NT2/D1 (cell line): ENCODE results near the gene AFTPH.

ENCODE experiments used
- DNase-seq: peaks from one replicate; pipeline ENCODE4 v3.0.0-alpha.2; 2011; ENCODE audit warnings: low read depth, low spot score
- H3K27me3 ChIP-seq: 2 replicates; pipeline ENCODE4 v1.6.0; 2011; ENCODE audit warnings: mild to moderate bottlenecking; ENCODE audit not compliant: insufficient read length, insufficient read depth
- H3K36me3 ChIP-seq: 2 replicates; pipeline ENCODE4 v1.6.1; 2011; ENCODE audit warnings: mild to moderate bottlenecking, low read length, mixed read lengths; ENCODE audit not compliant: insufficient read depth, insufficient read length
- H3K4me1 ChIP-seq: 2 replicates; pipeline ENCODE4 v1.5.1; 2011; ENCODE audit not compliant: insufficient read depth, insufficient read length
- H3K4me3 ChIP-seq: 2 replicates; pipeline ENCODE4 v1.5.1; 2011; ENCODE audit warnings: low read depth; ENCODE audit not compliant: insufficient read length
- H3K9ac ChIP-seq: 2 replicates; pipeline ENCODE4 v1.6.0; 2011; ENCODE audit warnings: low read depth; ENCODE audit not compliant: insufficient read length
- H3K9me3 ChIP-seq: 2 replicates; pipeline ENCODE4 v1.5.1; 2011; ENCODE audit warnings: mild to moderate bottlenecking, low read length; ENCODE audit not compliant: insufficient read depth
- SUZ12 ChIP-seq: IDR thresholded peaks from 2 replicates; pipeline ENCODE4 v1.6.1; 2011; ENCODE audit not compliant: insufficient read length, insufficient read depth; ENCODE audit errors: extremely low read depth
- YY1 ChIP-seq: IDR thresholded peaks from 2 replicates; pipeline ENCODE4 v1.6.1; 2011; ENCODE audit not compliant: insufficient read length, insufficient read depth
- ZNF274 ChIP-seq: IDR thresholded peaks from 2 replicates; pipeline ENCODE4 v1.6.1; 2011; ENCODE audit warnings: mild to moderate bottlenecking, low read depth, low read length

Gene AFTPH, protein sequence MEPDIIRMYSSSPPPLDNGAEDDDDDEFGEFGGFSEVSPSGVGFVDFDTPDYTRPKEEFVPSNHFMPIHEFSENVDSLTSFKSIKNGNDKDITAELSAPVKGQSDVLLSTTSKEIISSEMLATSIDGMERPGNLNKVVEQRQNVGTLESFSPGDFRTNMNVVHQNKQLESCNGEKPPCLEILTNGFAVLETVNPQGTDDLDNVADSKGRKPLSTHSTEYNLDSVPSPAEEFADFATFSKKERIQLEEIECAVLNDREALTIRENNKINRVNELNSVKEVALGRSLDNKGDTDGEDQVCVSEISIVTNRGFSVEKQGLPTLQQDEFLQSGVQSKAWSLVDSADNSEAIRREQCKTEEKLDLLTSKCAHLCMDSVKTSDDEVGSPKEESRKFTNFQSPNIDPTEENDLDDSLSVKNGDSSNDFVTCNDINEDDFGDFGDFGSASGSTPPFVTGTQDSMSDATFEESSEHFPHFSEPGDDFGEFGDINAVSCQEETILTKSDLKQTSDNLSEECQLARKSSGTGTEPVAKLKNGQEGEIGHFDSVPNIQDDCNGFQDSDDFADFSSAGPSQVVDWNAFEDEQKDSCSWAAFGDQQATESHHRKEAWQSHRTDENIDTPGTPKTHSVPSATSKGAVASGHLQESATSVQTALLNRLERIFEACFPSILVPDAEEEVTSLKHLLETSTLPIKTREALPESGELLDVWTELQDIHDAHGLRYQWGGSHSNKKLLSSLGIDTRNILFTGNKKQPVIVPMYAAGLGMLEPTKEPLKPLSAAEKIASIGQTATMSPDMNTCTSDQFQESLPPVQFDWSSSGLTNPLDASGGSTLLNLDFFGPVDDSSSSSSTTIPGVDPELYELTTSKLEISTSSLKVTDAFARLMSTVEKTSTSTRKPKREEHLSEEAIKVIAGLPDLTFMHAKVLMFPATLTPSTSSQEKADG

DNA sequence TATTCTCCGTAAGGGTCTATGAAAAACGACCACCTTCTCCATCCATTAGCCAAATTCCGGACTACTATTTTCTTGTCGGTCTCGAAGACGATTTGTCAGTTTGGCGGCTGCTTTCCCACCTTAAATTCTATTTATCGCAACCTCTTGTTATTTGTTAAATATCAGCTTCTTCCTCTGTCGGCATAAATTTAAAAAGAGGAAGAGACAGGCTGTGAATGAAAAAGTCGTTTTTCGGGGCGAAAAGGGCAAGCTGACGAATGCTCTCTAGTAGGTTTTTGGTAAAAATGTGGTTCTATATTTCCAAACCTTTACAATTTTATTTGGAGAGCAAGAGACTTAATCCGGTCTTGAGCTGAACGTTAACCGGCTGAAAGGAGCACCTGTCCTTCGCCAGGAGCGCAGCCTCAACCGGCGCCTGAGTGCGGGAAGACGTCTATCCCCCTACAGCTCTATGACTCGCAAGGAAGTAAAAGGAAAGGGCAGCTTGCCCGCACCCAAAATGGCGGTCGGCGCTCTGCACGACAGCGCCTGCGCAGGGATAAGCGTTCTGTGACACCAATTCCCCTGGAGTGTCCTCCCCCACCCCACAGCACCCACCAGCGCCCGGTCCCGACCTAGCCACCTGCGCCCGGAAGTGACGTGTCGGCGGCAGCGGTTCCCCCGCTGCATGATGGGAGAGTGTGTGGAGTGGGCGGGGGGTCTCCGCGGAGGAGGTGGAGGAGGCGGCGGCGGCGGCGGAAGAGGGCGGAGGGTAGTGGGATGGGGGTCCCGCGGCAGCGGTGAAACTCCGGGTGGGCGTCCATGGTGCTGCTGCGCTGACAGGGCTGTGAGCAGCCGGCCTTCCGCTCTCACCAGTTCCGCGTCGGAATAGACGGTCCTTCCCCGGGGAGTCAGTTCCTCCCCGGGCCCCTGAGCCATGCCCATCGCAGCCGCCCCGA is at the start of gene AFTPH:
AFTPH (plus strand) TSS at position 663 of the 938 bp plus-strand sequence. CDS start 27,147 bp downstream, outside the sequence.
- Histone ChIP-seq H3K27me3 (no peaks in the 10 kb centered on the region), H3K4me3 (peak within 1 kb of the TSS; percentile 91), H3K36me3 (no peaks in the 10 kb centered on the region), H3K4me1 (no peaks in the 10 kb centered on the region), H3K9me3 (no peaks in the 10 kb centered on the region), H3K9ac (peak within 1 kb of the TSS; percentile 84)
- peak; percentile 98 for DNase-seq
- no peak for TF ChIP-seq ZNF274
- TF ChIP-seq YY1, result peak; percentile 91
- TF ChIP-seq SUZ12, result no peak

DNA sequence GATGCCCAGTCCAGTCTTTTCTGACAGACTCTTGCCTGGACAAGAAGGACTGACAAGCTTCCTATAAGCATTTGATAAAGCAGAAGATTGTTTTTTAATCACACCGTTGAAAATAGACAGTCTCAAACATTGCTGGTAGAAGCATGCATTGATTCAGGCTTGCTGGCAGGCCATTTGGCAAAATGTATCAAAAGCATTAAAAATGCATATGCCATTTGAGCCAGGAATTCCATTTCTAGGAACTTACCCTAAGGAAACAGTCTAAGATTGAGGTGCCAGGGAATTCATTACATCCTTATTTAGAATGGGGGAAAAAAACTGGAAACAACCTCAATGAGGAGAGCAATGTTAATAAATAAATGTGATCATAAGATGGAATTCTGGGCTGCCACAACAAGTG is 49.5 kb upstream of the AFTPH start:
- Histone ChIP-seq H3K9ac (no peak overlapping the region), H3K4me1 (no peaks in the 10 kb centered on the region), H3K9me3 (no peaks in the 10 kb centered on the region), H3K27me3 (no peaks in the 10 kb centered on the region), H3K36me3 (no peaks in the 10 kb centered on the region), H3K4me3 (no peak overlapping the region)
- TF ChIP-seq SUZ12 (no peak), ZNF274 (no peak), YY1 (no peak)
- DNase-seq, result no peak

DNA sequence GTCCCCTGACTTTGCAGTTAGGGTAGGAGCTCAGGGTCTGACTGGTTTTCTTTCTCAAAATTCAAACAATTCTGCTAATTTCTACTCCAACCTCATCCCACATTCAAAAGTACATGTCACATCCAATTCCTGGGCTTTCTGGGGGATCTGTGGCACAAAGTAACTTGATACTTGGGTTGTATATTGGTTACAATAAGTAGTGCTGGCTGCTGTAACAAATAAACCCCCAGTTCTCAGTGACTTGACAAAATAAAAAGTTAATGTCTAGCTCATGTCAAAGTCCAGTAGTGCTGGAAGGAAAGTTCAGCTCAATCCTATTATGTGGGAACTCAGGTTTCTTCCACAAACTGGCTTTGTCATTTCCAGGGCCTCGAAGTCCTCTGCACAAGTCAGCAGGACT is 47.1 kb upstream of the AFTPH start:
- no peaks in the 10 kb centered on the region for H3K9me3 ChIP-seq
- DNase-seq, result no peak
- H3K4me1 ChIP-seq, result no peaks in the 10 kb centered on the region
- no peak overlapping the region for H3K9ac ChIP-seq
- H3K36me3 ChIP-seq, result no peaks in the 10 kb centered on the region
- no peak overlapping the region for H3K4me3 ChIP-seq
- H3K27me3 ChIP-seq, result no peaks in the 10 kb centered on the region
- no peak for TF ChIP-seq ZNF274
- TF ChIP-seq SUZ12, result no peak
- TF ChIP-seq YY1, result no peak

DNA sequence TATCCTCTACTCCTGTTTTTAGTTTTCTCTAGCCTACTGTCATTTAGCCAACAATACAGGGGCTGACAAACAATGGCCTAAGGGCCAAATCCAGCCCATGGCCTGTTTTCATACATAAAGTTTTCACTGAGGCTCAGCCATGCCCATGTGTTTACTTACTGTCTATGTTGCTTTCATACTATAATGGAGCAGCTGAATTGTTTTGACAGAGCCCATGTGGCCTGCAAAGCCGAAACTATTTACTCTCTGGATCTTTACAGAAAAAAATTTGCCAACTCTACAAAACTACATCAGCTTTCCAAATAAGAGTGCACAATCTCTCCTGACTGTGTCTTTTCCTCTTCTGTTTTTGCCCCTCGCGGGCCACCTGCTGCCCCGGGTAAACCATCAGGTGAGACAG is 46.1 kb upstream of the AFTPH start:
- no peak for DNase-seq
- Histone ChIP-seq H3K9ac (no peak overlapping the region), H3K36me3 (no peaks in the 10 kb centered on the region), H3K9me3 (no peaks in the 10 kb centered on the region), H3K4me3 (no peak overlapping the region), H3K27me3 (no peaks in the 10 kb centered on the region), H3K4me1 (no peaks in the 10 kb centered on the region)
- no peak for TF ChIP-seq SUZ12
- TF ChIP-seq ZNF274, result no peak
- TF ChIP-seq YY1, result no peak

DNA sequence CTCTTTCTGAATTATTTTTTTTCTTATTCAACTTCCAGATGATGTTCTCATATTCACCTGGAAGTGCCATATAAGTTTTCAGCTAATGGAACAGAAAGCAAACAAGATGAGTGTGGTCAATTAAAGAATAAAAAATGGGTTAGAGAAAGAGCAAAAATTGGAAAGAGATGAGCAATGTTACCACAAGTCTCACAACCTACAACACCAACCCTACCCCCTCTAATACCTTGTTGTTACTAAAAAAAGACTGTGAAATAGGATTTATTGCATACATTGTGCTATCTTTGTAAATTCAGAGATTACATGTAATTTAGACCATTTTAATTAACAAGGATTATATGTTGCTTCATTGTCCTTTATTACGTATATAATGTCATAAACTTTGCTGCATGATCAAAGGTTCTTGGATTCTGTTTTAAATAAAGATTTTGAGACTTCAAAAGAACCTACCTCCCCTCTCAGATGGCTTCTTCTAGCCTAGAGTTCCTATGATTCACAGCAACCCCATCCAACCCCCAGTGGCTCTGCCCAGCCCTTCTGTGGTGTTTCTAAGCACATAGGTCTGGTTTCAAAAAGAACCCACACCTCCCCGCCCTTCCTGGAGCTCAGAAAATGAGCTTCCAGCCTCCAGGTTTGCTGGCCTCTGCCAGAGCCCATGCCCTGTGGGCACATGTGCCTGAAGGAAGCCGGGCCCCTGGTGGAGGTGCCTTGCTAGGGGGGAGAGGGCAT is 45.5 kb upstream of the AFTPH start:
- H3K36me3 ChIP-seq, result no peaks in the 10 kb centered on the region
- H3K9me3 ChIP-seq, result no peaks in the 10 kb centered on the region
- no peak for DNase-seq
- no peak for TF ChIP-seq ZNF274
- no peak for TF ChIP-seq SUZ12
- TF ChIP-seq YY1, result no peak
- H3K4me1 ChIP-seq, result no peaks in the 10 kb centered on the region
- H3K9ac ChIP-seq, result no peak overlapping the region
- no peak overlapping the region for H3K4me3 ChIP-seq
- H3K27me3 ChIP-seq, result no peaks in the 10 kb centered on the region
